HepG2 (cell line): ENCODE data around the gene GATD1. TPM values are rescaled to one million over a fixed set of nuclear protein-coding genes. Genes with fewer than 3 reads are reported as not detected.

Source experiments
- ATAC-seq: fragments of 200-7000 bp; cut with Tn5 transposase; 3 replicates; pipeline ENCODE4 v1.9.1; 2020; ENCODE audit warnings: mild to moderate bottlenecking, moderate library complexity
- BruUV-seq: library from RNA; stranded (reverse); fragments of 400-500 nt; replicated peaks from 2 replicates; lab custom pipeline; 2021; lab: Mats Ljungman, UMichigan
- CTCF ChIA-PET: fragments of 300-600 bp; formaldehyde crosslinking; extraction: SDS; loops from one replicate; lab custom pipeline; 2021; ENCODE audit warnings: low total read pairs, inconsistent platforms, low intra/inter-chr PET ratio; lab: Yijun Ruan, JAX
- POLR2A ChIA-PET: fragments of 350-600 bp; sonication (Branson Sonifier 250); formaldehyde crosslinking; loops from one replicate; lab custom pipeline; 2020; ENCODE audit warnings: antibody characterized with exemption, inconsistent platforms; lab: Yijun Ruan, JAX
- DNase-seq: peaks from one replicate; pipeline ENCODE4 v3.0.0-alpha.2; 2015; ENCODE audit warnings: low spot score
- FAIRE-seq: peaks from 3 replicates; lab custom pipeline; 2011; peaks lifted over from hg19 to GRCh38; lab: Jason Lieb, UNC
- H2AFZ ChIP-seq: one replicate; pipeline ENCODE4 v1.6.1; 2011; ENCODE audit warnings: low read length, inconsistent platforms
- H3K27ac ChIP-seq: fragments of 300-600 bp; 3 replicates; pipeline ENCODE4 v1.8.0; 2011; ENCODE audit warnings: mixed run types, mild to moderate bottlenecking, mixed read lengths, low read length, inconsistent platforms; ENCODE audit not compliant: insufficient read depth; ENCODE audit errors: extremely low read length
- H3K27me3 ChIP-seq, 2 experiments: fragments of 200-600 bp in 1 of 2; 2 replicates in 1 of 2; 3 replicates in 1 of 2; pipeline versions ENCODE4 v1.6.0 to v1.8.0; 2011; ENCODE audit warnings: low read length in 2 of 2, mild to moderate bottlenecking in 2 of 2, moderate library complexity in 2 of 2, inconsistent platforms in 1 of 2; ENCODE audit not compliant: insufficient read depth in 2 of 2, control insufficient read depth in 1 of 2
- H3K36me3 ChIP-seq, 2 experiments: fragments of 200-600 bp in 1 of 2; replicated peaks in 1 of 2; 2 replicates in 1 of 2; 3 replicates in 1 of 2; pipeline versions ENCODE4 v1.5.1 to v1.8.0; 2011; ENCODE audit warnings: low read length in 2 of 2, inconsistent platforms in 1 of 2; ENCODE audit not compliant: insufficient read depth in 2 of 2, control insufficient read depth in 1 of 2
- H3K4me1 ChIP-seq: 2 replicates; pipeline ENCODE4 v1.5.1; 2012; ENCODE audit warnings: low read length, inconsistent platforms; ENCODE audit not compliant: insufficient read depth
- H3K4me2 ChIP-seq: 2 replicates; pipeline ENCODE4 v1.6.0; 2011; ENCODE audit warnings: low read depth, low read length, inconsistent platforms
- H3K4me3 ChIP-seq, 3 experiments: fragments of 200-600 bp in 1 of 3; sonication (generic), shearing (Covaris generic) in 1 of 3; replicated peaks in 1 of 3; 2 replicates each; pipeline ENCODE4 v1.5.1; 2011 to 2016; ENCODE audit warnings: low read length in 3 of 3, inconsistent platforms in 2 of 3, low read depth in 2 of 3, mild to moderate bottlenecking in 2 of 3, control low read depth in 1 of 3, mixed read lengths in 1 of 3; ENCODE audit not compliant: insufficient read depth in 1 of 3
- H3K79me2 ChIP-seq: one replicate; pipeline ENCODE4 v1.6.1; 2011; ENCODE audit warnings: low read length, inconsistent platforms; ENCODE audit not compliant: insufficient read depth
- H3K9ac ChIP-seq: 2 replicates; pipeline ENCODE4 v1.6.0; 2011; ENCODE audit warnings: mild to moderate bottlenecking, low read depth, low read length, inconsistent platforms; ENCODE audit not compliant: insufficient read depth
- H3K9me3 ChIP-seq: 2 replicates; pipeline ENCODE4 v1.5.1; 2012; ENCODE audit warnings: mild to moderate bottlenecking, low read length
- H4K20me1 ChIP-seq: 2 replicates; pipeline ENCODE4 v1.6.0; 2011; ENCODE audit warnings: inconsistent platforms, mild to moderate bottlenecking, low read length, moderate library complexity; ENCODE audit not compliant: insufficient read depth
- AGO2 ChIP-seq: fragments of 200-400 bp; formaldehyde crosslinking; optimal IDR thresholded peaks from 2 replicates; pipeline ENCODE3; 2017; ENCODE audit warnings: mild to moderate bottlenecking, low read depth, low read length, moderate library complexity
- HOXA3 ChIP-seq: sonication (generic); formaldehyde crosslinking; IDR thresholded peaks from 2 replicates; pipeline ENCODE4 v1.5.0; 2020; ENCODE audit warnings: missing genetic modification reagents
- WGBS: methylation state at CpG from one replicate; pipeline ENCODE4 v1.1.6; 2017; ENCODE audit warnings: low lambda C conversion rate; 5-methylcytosine and 5-hydroxymethylcytosine counted together
- in situ Hi-C: cut with HindIII; loops from 2 replicates; pipeline ENCODE4 v1.10.0; 2017; ENCODE audit warnings: low pct_unique_long_range_greater_than_20kb; ENCODE audit not compliant: extremely low pct_ligation_motif_present
- intact Hi-C: fragments of 100-400 bp; cut with micrococcal nuclease; formaldehyde crosslinking; loops from one replicate; pipeline ENCODE4 v1.10.0; 2022; ENCODE audit not compliant: unreplicated experiment
- polyA plus RNA-seq, 8 experiments: library from polyadenylated mRNA; depleted of rRNA in 3 of 8; stranded (reverse) in 7 of 8; unstranded in 1 of 8; fragments of >200 nt; fragmentation: Illumina TruSeq in 4 of 8; extraction: Trizol in 4 of 8; gene quantifications; 2 replicates each; pipeline versions ENCODE4 v1.2.1 to v1.2.3, GENCODE V29; 2011 to 2016; ENCODE audit warnings: low read depth in 4 of 8, missing spikeins in 1 of 8, mixed read lengths in 1 of 8; ENCODE audit not compliant: insufficient read depth in 1 of 8
- total RNA-seq, 5 experiments: library from RNA; depleted of rRNA; stranded (reverse); fragments of >200 nt; fragmentation: Illumina TruSeq; extraction: Trizol; gene quantifications; 2 replicates each; pipeline ENCODE4 v1.2.3, GENCODE V29; 2016; ENCODE audit warnings: low read depth in 1 of 5
- TF ChIP-seq, protein P1 (sequence below): sonication (generic); formaldehyde crosslinking; IDR thresholded peaks from 2 replicates; pipeline ENCODE4 v1.4.0; 2020; ENCODE audit warnings: missing genetic modification reagents
- TF ChIP-seq, protein P2 (sequence below), 2 experiments: sonication (generic) in 1 of 2; formaldehyde crosslinking in 1 of 2; IDR thresholded peaks; 2 replicates each; pipeline versions ENCODE4 v1.6.1 to v1.9.0; 2014 to 2022; ENCODE audit warnings: antibody characterized with exemption in 1 of 2, borderline replicate concordance in 1 of 2, inconsistent platforms in 1 of 2, low read depth in 1 of 2, missing genetic modification reagents in 1 of 2

GATD1 gene
- total and polyA plus RNA-seq, 2 of the 13 experiments (the other 11 are each of a cell fraction or from before 2014, with no cell fraction given) = 31.3 to 60.5 TPM

DNA sequence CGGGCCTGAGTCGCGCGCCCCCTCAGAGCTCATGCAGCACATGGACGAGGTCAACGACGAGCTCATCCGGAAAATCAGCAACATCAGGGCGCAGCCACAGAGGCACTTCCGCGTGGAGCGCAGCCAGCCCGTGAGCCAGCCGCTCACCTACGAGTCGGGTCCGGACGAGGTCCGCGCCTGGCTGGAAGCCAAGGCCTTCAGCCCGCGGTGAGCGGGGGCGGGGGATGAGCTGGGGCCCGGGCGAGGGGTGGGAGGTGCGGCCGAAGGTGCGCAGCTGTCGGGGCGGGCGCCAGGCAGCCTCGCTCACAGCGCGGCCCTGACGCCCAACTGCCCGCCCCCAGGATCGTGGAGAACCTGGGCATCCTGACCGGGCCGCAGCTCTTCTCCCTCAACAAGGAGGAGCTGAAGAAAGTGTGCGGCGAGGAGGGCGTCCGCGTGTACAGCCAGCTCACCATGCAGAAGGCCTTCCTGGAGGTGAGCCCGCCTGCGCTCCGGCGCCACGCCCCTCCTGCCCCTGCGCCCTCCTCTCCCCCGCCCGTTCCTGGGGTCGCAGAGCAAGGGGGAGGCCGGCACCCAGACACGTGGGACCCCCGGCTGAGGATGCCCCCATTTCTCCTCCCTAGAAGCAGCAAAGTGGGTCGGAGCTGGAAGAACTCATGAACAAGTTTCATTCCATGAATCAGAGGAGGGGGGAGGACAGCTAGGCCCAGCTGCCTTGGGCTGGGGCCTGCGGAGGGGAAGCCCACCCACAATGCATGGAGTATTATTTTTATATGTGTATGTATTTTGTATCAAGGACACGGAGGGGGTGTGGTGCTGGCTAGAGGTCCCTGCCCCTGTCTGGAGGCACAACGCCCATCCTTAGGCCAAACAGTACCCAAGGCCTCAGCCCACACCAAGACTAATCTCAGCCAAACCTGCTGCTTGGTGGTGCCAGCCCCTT lies 50.7 kb downstream of the GATD1 start:
- Histone ChIP-seq H3K27me3 (no peaks in the 10 kb centered on the region), H3K9ac (no peak overlapping the region), H3K27ac (no peak overlapping the region), H3K4me1 (peaks cover 37% of the 10 kb centered on the region), H4K20me1 (peaks cover 2% of the 10 kb centered on the region; the same call in 1 of the 2 replicates), H3K36me3 (peaks cover 20 to 31% of the 10 kb centered on the region in 2 experiments), H3K9me3 (no peaks in the 10 kb centered on the region), H3K79me2 (no peaks in the 10 kb centered on the region), H3K4me3 (no peak overlapping the region), H3K4me2 (no peak overlapping the region), H2AFZ (no peak overlapping the region)
- in situ Hi-C loops = loop anchor here (5.0 kb wide), 1 partner anchor 69 kb away; no protein-coding TSS in a partner anchor
- ChIA-PET CTCF (interaction anchor here (1.9 kb wide), 1 partner anchor 30 kb away, joined by 3 read pairs; no protein-coding TSS in a partner anchor), POLR2A (interaction anchor here (1.2 to 12.6 kb wide), 6 partner anchors 14 to 172 kb away, joined by 3 to 203 read pairs (median 8); partner anchors contain the start of genes DEAF1, EPS8L2, TALDO1 and TMEM80)
- DNase-seq = no peak
- TF ChIP-seq, protein P1, sequence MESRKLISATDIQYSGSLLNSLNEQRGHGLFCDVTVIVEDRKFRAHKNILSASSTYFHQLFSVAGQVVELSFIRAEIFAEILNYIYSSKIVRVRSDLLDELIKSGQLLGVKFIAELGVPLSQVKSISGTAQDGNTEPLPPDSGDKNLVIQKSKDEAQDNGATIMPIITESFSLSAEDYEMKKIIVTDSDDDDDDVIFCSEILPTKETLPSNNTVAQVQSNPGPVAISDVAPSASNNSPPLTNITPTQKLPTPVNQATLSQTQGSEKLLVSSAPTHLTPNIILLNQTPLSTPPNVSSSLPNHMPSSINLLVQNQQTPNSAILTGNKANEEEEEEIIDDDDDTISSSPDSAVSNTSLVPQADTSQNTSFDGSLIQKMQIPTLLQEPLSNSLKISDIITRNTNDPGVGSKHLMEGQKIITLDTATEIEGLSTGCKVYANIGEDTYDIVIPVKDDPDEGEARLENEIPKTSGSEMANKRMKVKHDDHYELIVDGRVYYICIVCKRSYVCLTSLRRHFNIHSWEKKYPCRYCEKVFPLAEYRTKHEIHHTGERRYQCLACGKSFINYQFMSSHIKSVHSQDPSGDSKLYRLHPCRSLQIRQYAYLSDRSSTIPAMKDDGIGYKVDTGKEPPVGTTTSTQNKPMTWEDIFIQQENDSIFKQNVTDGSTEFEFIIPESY = peak; percentile 32; the same call in 1 of the 2 replicates
- TF ChIP-seq, protein P2, sequence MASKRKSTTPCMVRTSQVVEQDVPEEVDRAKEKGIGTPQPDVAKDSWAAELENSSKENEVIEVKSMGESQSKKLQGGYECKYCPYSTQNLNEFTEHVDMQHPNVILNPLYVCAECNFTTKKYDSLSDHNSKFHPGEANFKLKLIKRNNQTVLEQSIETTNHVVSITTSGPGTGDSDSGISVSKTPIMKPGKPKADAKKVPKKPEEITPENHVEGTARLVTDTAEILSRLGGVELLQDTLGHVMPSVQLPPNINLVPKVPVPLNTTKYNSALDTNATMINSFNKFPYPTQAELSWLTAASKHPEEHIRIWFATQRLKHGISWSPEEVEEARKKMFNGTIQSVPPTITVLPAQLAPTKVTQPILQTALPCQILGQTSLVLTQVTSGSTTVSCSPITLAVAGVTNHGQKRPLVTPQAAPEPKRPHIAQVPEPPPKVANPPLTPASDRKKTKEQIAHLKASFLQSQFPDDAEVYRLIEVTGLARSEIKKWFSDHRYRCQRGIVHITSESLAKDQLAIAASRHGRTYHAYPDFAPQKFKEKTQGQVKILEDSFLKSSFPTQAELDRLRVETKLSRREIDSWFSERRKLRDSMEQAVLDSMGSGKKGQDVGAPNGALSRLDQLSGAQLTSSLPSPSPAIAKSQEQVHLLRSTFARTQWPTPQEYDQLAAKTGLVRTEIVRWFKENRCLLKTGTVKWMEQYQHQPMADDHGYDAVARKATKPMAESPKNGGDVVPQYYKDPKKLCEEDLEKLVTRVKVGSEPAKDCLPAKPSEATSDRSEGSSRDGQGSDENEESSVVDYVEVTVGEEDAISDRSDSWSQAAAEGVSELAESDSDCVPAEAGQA (IDR thresholded peaks at IDR 0.05; ENCODE audit: low read depth) = no peak
- TF ChIP-seq, protein P2 (CRISPR knock-in tag; IDR thresholded peaks at IDR 0.05; ENCODE audit: borderline replicate concordance) = no peak
- peak; percentile 24; the same call in 1 of the 2 replicates for TF ChIP-seq HOXA3 (CRISPR knock-in tag)
- TF ChIP-seq AGO2 = peak; percentile 30
- intact Hi-C loops = no loop called here
- no peak for ATAC-seq
- WGBS = 96% methylated on average over 46 of the region's 61 CpGs
- no peak for FAIRE-seq
- BruUV-seq = TSS peak; percentile 60
